ENCODE data around the gene NPY4R.

- TF ChIP-seq POLR2A (IDR thresholded peaks at IDR 0.05) (no peak), CTCF (IDR thresholded peaks at IDR 0.05) (no peak)
Measured at GRCh38 chr10:46514899-46515298, 49.1 kb upstream of the NPY4R start.

Data from lower leg skin (tissue), 3 donors.